Measurements from ENCODE around the gene PHGDH. TPM values are rescaled to one million over a fixed set of nuclear protein-coding genes. Genes with fewer than 3 reads are reported as not detected.
A peak's percentile ranks its signal among the peaks of the same experiment; 100 is the strongest.

The PHGDH gene
- total RNA-seq, 1 donor from 2014 or later, result 62.8 TPM

- no peak for DNase-seq (ENCODE audit: low spot score)
Measured at GRCh38 chr1:119731741-119732430, 20.2 kb downstream of the PHGDH start.

- DNase-seq (ENCODE audit: low spot score), result no peak
Measured at GRCh38 chr1:119732465-119733168, 20.9 kb downstream of the PHGDH start.

GRCh38 chr1:119733754-119734153 lies 22.0 kb downstream of the PHGDH start:
- no peak for DNase-seq (ENCODE audit: low spot score)

GRCh38 chr1:119735217-119735616 lies 23.5 kb downstream of the PHGDH start:
- no peak for DNase-seq (ENCODE audit: low spot score)

GRCh38 chr1:119736649-119737039 lies 24.9 kb downstream of the PHGDH start:
- DNase-seq (ENCODE audit: low spot score), result no peak

- DNase-seq (ENCODE audit: low spot score), result peak; percentile 22
Measured at GRCh38 chr1:119737040-119737682, 25.4 kb downstream of the PHGDH start.

- no peak for DNase-seq (ENCODE audit: low spot score)
Measured at GRCh38 chr1:119738100-119738720, 26.5 kb downstream of the PHGDH start.

- no peak for DNase-seq (ENCODE audit: low spot score)
Measured at GRCh38 chr1:119739150-119739549, 27.4 kb downstream of the PHGDH start.

GRCh38 chr1:119740261-119740660 lies 28.5 kb downstream of the PHGDH start:
- DNase-seq (ENCODE audit: low spot score), result no peak

GRCh38 chr1:119740896-119741780 lies 29.4 kb downstream of the PHGDH start:
- DNase-seq (ENCODE audit: low spot score), result no peak

- DNase-seq (ENCODE audit: low spot score), result no peak
Measured at GRCh38 chr1:119742202-119742601, 30.5 kb downstream of the PHGDH start.

- no peak for DNase-seq (ENCODE audit: low spot score)
Measured at GRCh38 chr1:119742677-119743076, 30.9 kb downstream of the PHGDH start.

- DNase-seq (ENCODE audit: low spot score), result no peak
Measured at GRCh38 chr1:119743308-119743707, 31.6 kb downstream of the PHGDH start.

GRCh38 chr1:119743776-119744597 lies 32.3 kb downstream of the PHGDH start:
- DNase-seq (ENCODE audit: low spot score), result peak; percentile 73

- no peak for DNase-seq (ENCODE audit: low spot score)
Measured at GRCh38 chr1:119744598-119744942, 32.8 kb downstream of the PHGDH start.

- DNase-seq (ENCODE audit: low spot score), result no peak
Measured at GRCh38 chr1:119745034-119745433, 33.3 kb downstream of the PHGDH start.

- DNase-seq (ENCODE audit: low spot score), result peak; percentile 92
Measured at GRCh38 chr1:119747451-119747850, 35.7 kb downstream of the PHGDH start.

GRCh38 chr1:119748040-119748439 lies 36.3 kb downstream of the PHGDH start:
- no peak for DNase-seq (ENCODE audit: low spot score)

GRCh38 chr1:119752592-119752991 lies 40.9 kb downstream of the PHGDH start:
- no peak for DNase-seq (ENCODE audit: low spot score)

- no peak for DNase-seq (ENCODE audit: low spot score)
Measured at GRCh38 chr1:119758584-119758983, 46.9 kb downstream of the PHGDH start.

- no peak for DNase-seq (ENCODE audit: low spot score)
Measured at GRCh38 chr1:119762409-119762808, 50.7 kb downstream of the PHGDH start.

All from umbilical cord (tissue), 2 donors.